Heart left ventricle (tissue), 16 donors: ENCODE results near the gene PALLD. TPM values are rescaled to one million over a fixed set of nuclear protein-coding genes. Genes with fewer than 3 reads are reported as not detected.

Experiments used
- ATAC-seq, 4 donors: fragments of 200-7000 bp; cut with Tn5 transposase; one replicate each; pipeline ENCODE4 v1.9.1; 2020 to 2022; ENCODE audit warnings: moderate library complexity in 4 of 4, mild to moderate bottlenecking in 3 of 4, moderate number of reproducible peaks in 1 of 4
- DNase-seq, 5 donors: peaks; one replicate each; pipeline ENCODE4 v3.0.0-alpha.2; 2020
- H3K27ac ChIP-seq, 12 donors: fragments of 200-600 bp; sonication (generic) in 4 of 12; one replicate each; pipeline versions ENCODE4 v1.5.0 to v1.8.0; 2016 to 2022; ENCODE audit warnings: mild to moderate bottlenecking in 2 of 12
- H3K27me3 ChIP-seq, 9 donors: fragments of 200-600 bp; sonication (generic) in 2 of 9; one replicate each; pipeline versions ENCODE4 v1.5.1 to v1.8.0; 2016 to 2022; ENCODE audit warnings: mild to moderate bottlenecking in 3 of 9
- H3K36me3 ChIP-seq, 9 donors: fragments of 200-600 bp; sonication (generic) in 2 of 9; one replicate each; pipeline versions ENCODE4 v1.5.0 to v1.8.0; 2018 to 2022; ENCODE audit warnings: mild to moderate bottlenecking in 2 of 9
- H3K4me1 ChIP-seq, 12 donors: fragments of 200-600 bp; sonication (generic) in 4 of 12; one replicate each; pipeline versions ENCODE4 v1.5.0 to v1.8.0; 2016 to 2022; ENCODE audit warnings: mild to moderate bottlenecking in 3 of 12
- H3K4me3 ChIP-seq, 12 donors: fragments of 200-600 bp; sonication (generic) in 4 of 12; one replicate each; pipeline versions ENCODE4 v1.5.0 to v1.8.0; 2017 to 2022; ENCODE audit warnings: mild to moderate bottlenecking in 9 of 12, moderate library complexity in 4 of 12
- H3K9me3 ChIP-seq, 12 donors: fragments of 200-600 bp; sonication (generic) in 4 of 12; one replicate each; pipeline versions ENCODE4 v1.5.0 to v1.8.0; 2016 to 2022; ENCODE audit warnings: mild to moderate bottlenecking in 1 of 12
- POLR2A ChIP-seq, 2 donors: fragments of 450-650 bp; IDR thresholded peaks; one replicate each; pipeline ENCODE4 v1.6.1; 2017; ENCODE audit warnings: antibody characterized with exemption in 2 of 2, mild to moderate bottlenecking in 2 of 2, moderate library complexity in 2 of 2
- WGBS, 4 donors: extraction: QIAGEN DNeasy Blood & Tissue Kit in 2 of 4; methylation state at CpG; one replicate each; pipeline versions ENCODE4 v1.1.5 to v1.1.7; 2013 to 2018; 5-methylcytosine and 5-hydroxymethylcytosine counted together
- intact Hi-C, 10 donors: fragments of 100-400 bp; cut with DNase I; formaldehyde crosslinking; loops; one replicate each; pipeline versions ENCODE4 v1.11.1 to v1.14.2; 2022
- polyA plus RNA-seq, 2 donors: library from polyadenylated mRNA; stranded (reverse); fragments of 200-250 nt; gene quantifications; one replicate each; pipeline ENCODE4 v1.2.3, GENCODE V29; 2013
- total RNA-seq, 9 donors: library from RNA; depleted of rRNA in 2 of 9; stranded (reverse); fragments of >200 nt in 2 of 9; fragmentation: NEBNext Ultra II Directional in 3 of 9; extraction: Animal tissue kit (Norgen Biotek cat#: 25700) in 3 of 9; gene quantifications; one replicate each; pipeline versions ENCODE4 v1.1.0 to v1.2.4, GENCODE V29; 2016 to 2023
- TF ChIP-seq, protein P1 (sequence below), 12 donors: fragments of 200-600 bp; sonication (generic) in 4 of 12; IDR thresholded peaks; one replicate each; pipeline versions ENCODE4 v1.5.0 to v1.8.0; 2018 to 2022; ENCODE audit warnings: antibody characterized with exemption in 12 of 12, mild to moderate bottlenecking in 5 of 12
- donor health status: ischemic (EF 13 %, LVEDD 7.1; RV severe dilation, severe dysfunction).
- donor health status: healthy with polysubstance abuse.
- donor health status: DM: no; HTN: yes; CAD: no.
- donor health status: DM: no; HTN: no; CAD: no.
- donor health status: ischemic (EF 25% LVEDD 6.9; RV normal size, moderate dysfunction).
- donor health status: ischemic (EF 25% LVEDD 5.7; RV mildly dilated, moderate dysfunction).
- donor health status: healthy.
- donor health status: DM: yes; HTN: yes; CAD: no.
- donor health status: ischemic (EF 35%, LVEDD 5.7; RV mildly dilated, moderate dysfunction).
- donor health status: nonischemic (EF 11% LVEDD 7.7; RV severe dilation, severe dysfunction).
- donor health status: DM: yes; HTN: yes; CAD: no.
- donor health status: PGD.
- donor health status: ischemic (EF 29% LVEDD 5.4; RV normal size, mild dysfunction).
- donor health status: nonischemic (EF 23%, LVEDD 6.1; RV moderate dilation, normal function).

Gene PALLD
- total and polyA plus RNA-seq, 11 donors, result 193 to 1,428 (median 1,015) TPM

DNA sequence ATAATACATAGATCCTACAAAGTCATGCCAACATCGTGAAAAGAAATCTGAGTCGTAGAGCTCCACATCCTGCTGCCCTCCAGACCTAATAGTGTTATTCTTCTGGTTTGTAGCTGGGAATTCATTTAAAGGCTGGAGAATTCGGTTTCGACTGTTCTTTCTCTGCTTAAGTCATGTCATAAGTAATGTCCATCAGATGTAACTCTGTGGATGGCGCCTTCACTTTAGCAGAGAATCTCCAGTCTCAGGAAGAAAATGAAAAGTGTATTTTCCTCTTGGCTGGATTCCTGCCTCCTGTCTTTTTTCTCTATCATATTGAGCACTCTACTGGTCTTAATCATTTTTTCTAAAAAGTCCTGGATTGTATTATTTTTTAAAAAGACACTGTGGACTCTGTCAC, 117.0 kb downstream of the PALLD start:
- Histone ChIP-seq H3K9me3 (no peaks in the 10 kb centered on the region), H3K27ac (no peak overlapping the region), H3K27me3 (no peaks in the 10 kb centered on the region), H3K36me3 (no peaks in the 10 kb centered on the region), H3K4me1 (peaks cover 0 to 51% (median 13%) of the 10 kb centered on the region in 12 donors), H3K4me3 (no peak overlapping the region)
- ATAC-seq (no peak), DNase-seq (no peak)
- 84 to 89% (median 86%) methylated on average over 5 of the region's 5 CpGs for WGBS, 4 donors
- intact Hi-C loops, result no loop called here
- TF ChIP-seq, protein P1, sequence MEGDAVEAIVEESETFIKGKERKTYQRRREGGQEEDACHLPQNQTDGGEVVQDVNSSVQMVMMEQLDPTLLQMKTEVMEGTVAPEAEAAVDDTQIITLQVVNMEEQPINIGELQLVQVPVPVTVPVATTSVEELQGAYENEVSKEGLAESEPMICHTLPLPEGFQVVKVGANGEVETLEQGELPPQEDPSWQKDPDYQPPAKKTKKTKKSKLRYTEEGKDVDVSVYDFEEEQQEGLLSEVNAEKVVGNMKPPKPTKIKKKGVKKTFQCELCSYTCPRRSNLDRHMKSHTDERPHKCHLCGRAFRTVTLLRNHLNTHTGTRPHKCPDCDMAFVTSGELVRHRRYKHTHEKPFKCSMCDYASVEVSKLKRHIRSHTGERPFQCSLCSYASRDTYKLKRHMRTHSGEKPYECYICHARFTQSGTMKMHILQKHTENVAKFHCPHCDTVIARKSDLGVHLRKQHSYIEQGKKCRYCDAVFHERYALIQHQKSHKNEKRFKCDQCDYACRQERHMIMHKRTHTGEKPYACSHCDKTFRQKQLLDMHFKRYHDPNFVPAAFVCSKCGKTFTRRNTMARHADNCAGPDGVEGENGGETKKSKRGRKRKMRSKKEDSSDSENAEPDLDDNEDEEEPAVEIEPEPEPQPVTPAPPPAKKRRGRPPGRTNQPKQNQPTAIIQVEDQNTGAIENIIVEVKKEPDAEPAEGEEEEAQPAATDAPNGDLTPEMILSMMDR (IDR thresholded peaks at IDR 0.05), result no peak
- TF ChIP-seq POLR2A (IDR thresholded peaks at IDR 0.05), result no peak

DNA sequence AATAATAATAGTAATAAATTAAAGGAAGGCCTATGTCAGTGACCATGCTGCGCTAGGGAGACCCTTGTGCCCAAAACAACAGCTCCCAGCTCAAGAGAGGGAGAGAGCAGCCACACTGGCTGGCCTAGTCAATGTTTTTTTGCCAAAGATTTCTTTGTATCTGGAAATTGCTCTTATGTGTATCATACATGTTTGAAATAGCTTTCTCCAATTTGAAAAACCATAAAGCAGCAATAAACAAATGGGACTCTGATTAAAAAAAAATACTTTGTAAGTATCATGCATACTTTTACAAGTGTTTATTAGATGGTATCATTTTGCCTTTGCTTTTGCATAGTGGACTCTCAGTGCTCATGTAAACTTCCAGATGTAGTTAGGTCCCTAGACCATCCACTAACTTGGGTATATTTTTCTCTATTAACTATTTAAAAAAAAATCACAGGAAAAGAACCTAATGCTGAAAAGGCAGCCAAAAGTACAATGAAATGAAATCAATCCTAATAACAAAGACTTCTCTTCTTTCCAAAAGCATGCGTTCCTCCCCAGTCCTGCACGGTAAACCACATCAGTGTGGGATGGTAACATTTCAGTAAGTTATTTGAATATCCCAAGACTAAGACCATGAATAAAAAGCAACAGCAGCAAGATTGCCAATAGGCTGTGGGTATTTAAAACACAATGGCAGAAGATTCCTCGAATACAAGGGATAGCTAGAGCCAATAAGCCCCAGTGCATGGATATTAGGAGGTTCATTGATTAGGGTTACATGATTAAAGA, 117.6 kb downstream of the PALLD start:
- no peaks in the 10 kb centered on the region for H3K9me3 ChIP-seq
- no peak overlapping the region for H3K4me3 ChIP-seq
- peaks cover 0 to 49% (median 7%) of the 10 kb centered on the region in 12 donors for H3K4me1 ChIP-seq
- H3K36me3 ChIP-seq, result no peaks in the 10 kb centered on the region
- intact Hi-C loops, result no loop called here
- no peak overlapping the region for H3K27ac ChIP-seq
- H3K27me3 ChIP-seq, result no peaks in the 10 kb centered on the region
- 79 to 91% (median 87%) methylated on average over 4 of the region's 4 CpGs for WGBS, 4 donors
- TF ChIP-seq POLR2A (IDR thresholded peaks at IDR 0.05), result no peak
- TF ChIP-seq, protein P1 (IDR thresholded peaks at IDR 0.05), result no peak
- no peak for ATAC-seq
- no peak for DNase-seq

DNA sequence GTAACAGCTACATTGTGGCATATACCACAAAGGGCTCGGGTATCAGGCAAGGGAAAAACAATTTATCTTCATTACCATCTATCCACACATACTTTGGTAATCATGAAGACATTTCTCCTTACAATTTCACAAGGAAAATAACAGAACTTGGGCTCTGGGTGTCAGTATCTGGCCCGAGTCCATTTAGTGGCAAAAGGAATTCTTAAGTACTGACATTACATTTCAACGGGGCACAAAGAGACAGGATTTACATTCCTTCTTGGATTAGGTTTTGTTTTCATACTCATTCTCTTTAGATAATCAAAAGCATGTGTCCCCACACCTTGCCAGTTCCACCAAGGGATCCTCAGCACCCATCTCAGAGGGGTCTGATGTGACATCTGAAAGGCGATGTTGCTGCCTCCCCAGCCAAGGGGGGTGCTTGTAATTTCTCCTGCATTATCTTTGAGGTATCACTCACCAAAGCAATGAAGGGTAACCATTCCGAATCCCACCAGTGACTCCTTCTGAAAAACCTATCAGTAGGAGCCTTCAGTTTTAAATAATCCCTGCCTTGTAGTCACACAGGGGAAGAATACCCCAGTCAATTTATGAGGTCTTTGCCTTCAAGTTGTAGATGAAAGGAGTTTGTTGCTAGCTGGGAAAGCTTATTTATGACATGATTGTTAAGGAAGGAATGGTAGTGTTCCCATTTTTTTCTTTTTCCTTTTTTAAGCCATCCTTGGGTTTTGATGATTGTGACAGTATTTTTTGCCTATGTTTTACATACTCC, 118.6 kb downstream of the PALLD start:
- H3K4me3 ChIP-seq, result no peak overlapping the region
- peaks cover 0 to 47% (median 5%) of the 10 kb centered on the region in 12 donors for H3K4me1 ChIP-seq
- ATAC-seq (no peak), DNase-seq (no peak)
- WGBS, 4 donors, result 63 to 74% (median 66%) methylated on average over 5 of the region's 5 CpGs
- H3K36me3 ChIP-seq, result no peaks in the 10 kb centered on the region
- peak overlapping the region in 3 of 12 donors; percentile 16 to 49 (median 20) for H3K27ac ChIP-seq
- no peak for TF ChIP-seq POLR2A (IDR thresholded peaks at IDR 0.05)
- TF ChIP-seq, protein P1 (IDR thresholded peaks at IDR 0.05), result no peak
- intact Hi-C loops, result no loop called here
- H3K9me3 ChIP-seq, result no peaks in the 10 kb centered on the region
- no peaks in the 10 kb centered on the region for H3K27me3 ChIP-seq
